Measurements from ENCODE around the gene DENND2A. TPM values are rescaled to one million over a fixed set of nuclear protein-coding genes. Genes with fewer than 3 reads are reported as not detected.

The DENND2A gene
- total and polyA plus RNA-seq, 10 of the 15 experiments (the other 5 are each of a cell fraction or from before 2014, with no cell fraction given): 0.01 TPM; not detected in 9

- WGBS (ENCODE audit: insufficient coverage, insufficient replicate concordance, low lambda C conversion rate, missing lambda C conversion rate): 66% methylated on average over 9 of the region's 9 CpGs
- Histone ChIP-seq H4K20me1 (ENCODE audit: control insufficient read depth, insufficient read depth) (no peaks in the 10 kb centered on the region), H3K36me3 (ENCODE audit: control insufficient read depth in 2 of 2, insufficient read depth in 2 of 2, low read length in 1 of 2) (no peaks in the 10 kb centered on the region), H3K9ac (ENCODE audit: control insufficient read depth, insufficient read depth, low read length) (no peak overlapping the region), H2AFZ (ENCODE audit: control insufficient read depth, low read depth, low read length) (no peak overlapping the region), H3K9me3 (replicated peaks; ENCODE audit: control insufficient read depth, insufficient read depth, low read length) (no peaks in the 10 kb centered on the region), H3K79me2 (ENCODE audit: control insufficient read depth, insufficient read depth, low read length) (no peaks in the 10 kb centered on the region), H3K4me2 (ENCODE audit: control insufficient read depth, insufficient read depth) (no peak overlapping the region), H3K4me3 (no peak overlapping the region), H3K27ac (ENCODE audit: control insufficient read depth, insufficient read depth) (no peak overlapping the region), H3K27me3 (replicated peaks in 1 of 2; ENCODE audit: control insufficient read depth in 2 of 2, insufficient read depth in 2 of 2, low read length in 1 of 2) (no peaks in the 10 kb centered on the region), H3K4me1 (ENCODE audit: control insufficient read depth, insufficient read depth, low read length) (no peaks in the 10 kb centered on the region)
- ChIA-PET POLR2A (no interaction called here), CTCF (no interaction called here), RAD21 (ENCODE audit: unreplicated experiment) (no interaction called here), SMC1A (ENCODE audit: uncharacterized antibody, unreplicated experiment) (no interaction called here)
- in situ Hi-C loops (cut with MboI): no loop called here
- intact Hi-C loops (cut with micrococcal nuclease; ENCODE audit: unreplicated experiment): no loop called here
- no peak for FAIRE-seq
- no peak for ATAC-seq
- no TSS peak for BruUV-seq (replicated peaks)
- TF ChIP-seq ZNF24 (IDR thresholded peaks at IDR 0.05): no peak
- no peak for TF ChIP-seq NFYB (IDR thresholded peaks at IDR 0.05; ENCODE audit: insufficient read depth, low read depth, low read length)
- TF ChIP-seq EED (IDR thresholded peaks at IDR 0.05; ENCODE audit: low read depth): no peak
- no peak for TF ChIP-seq NFXL1 (IDR thresholded peaks at IDR 0.05; ENCODE audit: borderline replicate concordance)
- DNase-seq (ENCODE audit: low read depth, low spot score): no peak
Measured at GRCh38 chr7:140526214-140526613, 114.4 kb downstream of the DENND2A start.

- Histone ChIP-seq H3K9ac (ENCODE audit: control insufficient read depth, insufficient read depth, low read length) (no peak overlapping the region), H3K79me2 (ENCODE audit: control insufficient read depth, insufficient read depth, low read length) (no peaks in the 10 kb centered on the region), H3K4me3 (no peak overlapping the region), H3K4me1 (ENCODE audit: control insufficient read depth, insufficient read depth, low read length) (no peaks in the 10 kb centered on the region), H3K27ac (ENCODE audit: control insufficient read depth, insufficient read depth) (no peak overlapping the region), H3K36me3 (ENCODE audit: control insufficient read depth in 2 of 2, insufficient read depth in 2 of 2, low read length in 1 of 2) (no peaks in the 10 kb centered on the region), H2AFZ (ENCODE audit: control insufficient read depth, low read depth, low read length) (no peak overlapping the region), H4K20me1 (ENCODE audit: control insufficient read depth, insufficient read depth) (no peaks in the 10 kb centered on the region), H3K9me3 (replicated peaks; ENCODE audit: control insufficient read depth, insufficient read depth, low read length) (no peaks in the 10 kb centered on the region), H3K4me2 (ENCODE audit: control insufficient read depth, insufficient read depth) (no peak overlapping the region), H3K27me3 (replicated peaks in 1 of 2; ENCODE audit: control insufficient read depth in 2 of 2, insufficient read depth in 2 of 2, low read length in 1 of 2) (no peaks in the 10 kb centered on the region)
- in situ Hi-C loops (cut with MboI): no loop called here
- 36% methylated on average over 10 of the region's 10 CpGs for WGBS (ENCODE audit: insufficient coverage, insufficient replicate concordance, low lambda C conversion rate, missing lambda C conversion rate)
- BruUV-seq (replicated peaks): no TSS peak
- TF ChIP-seq SUZ12 (IDR thresholded peaks at IDR 0.05; ENCODE audit: unreplicated experiment) (no peak), CHD4 (IDR thresholded peaks at IDR 0.05) (no peak), ZNF217 (IDR thresholded peaks at IDR 0.05) (no peak), RAD21 (IDR thresholded peaks at IDR 0.05; ENCODE audit: insufficient read depth, low read depth, low read length) (no peak), CHD1 (IDR thresholded peaks at IDR 0.05; ENCODE audit: low read depth, low read length) (no peak), SMARCA5 (IDR thresholded peaks at IDR 0.05) (no peak), HCFC1 (IDR thresholded peaks at IDR 0.05; ENCODE audit: low read length) (no peak), CBX3 (IDR thresholded peaks at IDR 0.05; ENCODE audit: borderline replicate concordance, low read depth) (no peak), TCF7 (IDR thresholded peaks at IDR 0.05; ENCODE audit: borderline replicate concordance) (no peak), PAX5 (IDR thresholded peaks at IDR 0.05; ENCODE audit: borderline replicate concordance, low read depth, low read length) (no peak), ZSCAN29 (IDR thresholded peaks at IDR 0.05) (no peak), RUNX3 (IDR thresholded peaks at IDR 0.05; ENCODE audit: low read length) (no peak), PKNOX1 (IDR thresholded peaks at IDR 0.05) (no peak), STAT3 (IDR thresholded peaks at IDR 0.05; ENCODE audit: low read depth, low read length) (no peak), EGR1 (IDR thresholded peaks at IDR 0.05; ENCODE audit: borderline replicate concordance in 1 of 2, low read depth in 2 of 2, low read length in 2 of 2) (no peak), SP1 (IDR thresholded peaks at IDR 0.05; ENCODE audit: low read depth, low read length) (no peak)
- FAIRE-seq (no peak), ATAC-seq (no peak), DNase-seq (ENCODE audit: low read depth, low spot score) (no peak)
- intact Hi-C loops (cut with micrococcal nuclease; ENCODE audit: unreplicated experiment): no loop called here
- ChIA-PET POLR2A (no interaction called here), RAD21 (ENCODE audit: unreplicated experiment) (no interaction called here), CTCF (no interaction called here), SMC1A (ENCODE audit: uncharacterized antibody, unreplicated experiment) (no interaction called here)
Measured at GRCh38 chr7:140525743-140526142, 114.9 kb downstream of the DENND2A start.

All from GM12878 (cell line).